GM12878 (cell line): ENCODE data around the gene TPCN2. TPM values are rescaled to one million over a fixed set of nuclear protein-coding genes. Genes with fewer than 3 reads are reported as not detected.

Experiments
- ASH2L ChIP-seq: fragments of 300-600, 200-600 bp; sonication (generic); IDR thresholded peaks from 2 replicates; pipeline ENCODE4 v1.6.1; 2017; ENCODE audit warnings: low read depth, mild to moderate bottlenecking, borderline replicate concordance
- BHLHE40 ChIP-seq, 2 experiments: fragments of 450-650 bp in 1 of 2; IDR thresholded peaks; 2 replicates each; pipeline ENCODE4 v1.6.1; 2011 to 2017; ENCODE audit warnings: low read depth in 2 of 2, borderline replicate concordance in 1 of 2, improper control_type of control experiment in 1 of 2, low read length in 1 of 2, mild to moderate bottlenecking in 1 of 2
- CEBPB ChIP-seq, 2 experiments: fragments of 150-350 bp in 1 of 2; IDR thresholded peaks; 2 replicates each; pipeline ENCODE4 v1.6.1; 2012 to 2014; ENCODE audit warnings: low read depth in 2 of 2, low read length in 2 of 2, borderline replicate concordance in 1 of 2, inconsistent platforms in 1 of 2
- EGR1 ChIP-seq, 2 experiments: IDR thresholded peaks; 1 replicate in 1 of 2; 2 replicates in 1 of 2; pipeline ENCODE4 v1.6.1; 2011 to 2012; ENCODE audit warnings: low read depth in 2 of 2, low read length in 2 of 2, borderline replicate concordance in 1 of 2, mild to moderate bottlenecking in 1 of 2, moderate library complexity in 1 of 2
- MEF2B ChIP-seq: fragments of 450-650 bp; IDR thresholded peaks from 2 replicates; pipeline ENCODE4 v1.6.1; 2018; ENCODE audit warnings: mild to moderate bottlenecking, moderate library complexity; ENCODE audit not compliant: partially characterized antibody, poor library complexity, severe bottlenecking
- MYB ChIP-seq: fragments of 150-350 bp; IDR thresholded peaks from 2 replicates; pipeline ENCODE4 v1.6.1; 2014; ENCODE audit warnings: mild to moderate bottlenecking, low read depth, low read length, borderline replicate concordance
- MYC ChIP-seq: IDR thresholded peaks from 2 replicates; pipeline ENCODE4 v1.6.1; 2011; ENCODE audit warnings: mild to moderate bottlenecking, low read length, moderate library complexity, inconsistent platforms; ENCODE audit not compliant: insufficient read depth, insufficient replicate concordance, insufficient read length, severe bottlenecking
- NFXL1 ChIP-seq: fragments of 450-650 bp; IDR thresholded peaks from 2 replicates; pipeline ENCODE4 v1.6.1; 2017; ENCODE audit warnings: antibody characterized with exemption, mild to moderate bottlenecking, borderline replicate concordance
- POU2F2 ChIP-seq: IDR thresholded peaks from 3 replicates; pipeline ENCODE4 v1.6.1; 2011; ENCODE audit warnings: low read depth, mild to moderate bottlenecking, low read length, borderline replicate concordance
- RELA ChIP-seq: fragments of 450-650 bp; IDR thresholded peaks from 2 replicates; pipeline ENCODE4 v1.8.0; 2014; ENCODE audit warnings: borderline replicate concordance; ENCODE audit not compliant: partially characterized antibody
- SRF ChIP-seq, 2 experiments: IDR thresholded peaks; 2 replicates each; pipeline ENCODE4 v1.6.1; 2011; ENCODE audit warnings: low read depth in 2 of 2, low read length in 2 of 2, mild to moderate bottlenecking in 1 of 2, moderate library complexity in 1 of 2
- SUPT20H ChIP-seq: IDR thresholded peaks from 2 replicates; pipeline ENCODE4 v1.6.1; 2011; ENCODE audit warnings: low read depth, mild to moderate bottlenecking, low read length, moderate library complexity, borderline replicate concordance; ENCODE audit not compliant: control insufficient read depth
- ZSCAN29 ChIP-seq: fragments of 450-650 bp; IDR thresholded peaks from 2 replicates; pipeline ENCODE4 v1.6.1; 2017; ENCODE audit warnings: mild to moderate bottlenecking, moderate library complexity
- polyA plus RNA-seq, 11 experiments: library from polyadenylated mRNA; depleted of rRNA in 4 of 11; unstranded in 6 of 11; stranded (reverse) in 5 of 11; fragments of >200 nt; fragmentation: Nextera tagmentation in 4 of 11; fragmentation: Illumina TruSeq in 1 of 11; extraction: Ambion mirVana in 4 of 11; extraction: Trizol in 1 of 11; gene quantifications; 1 replicate in 1 of 11; 2 replicates in 10 of 11; pipeline versions ENCODE4 v1.2.1 to v1.2.3, GENCODE V29; 2011 to 2016; ENCODE audit warnings: inconsistent platforms in 2 of 11, missing spikeins in 2 of 11, low read depth in 1 of 11
- total RNA-seq, 4 experiments: library from RNA; depleted of rRNA in 3 of 4; stranded (reverse); fragments of >200 nt in 3 of 4; fragmentation: Illumina TruSeq in 1 of 4; extraction: Trizol in 1 of 4; gene quantifications; 2 replicates each; pipeline versions ENCODE4 v1.2.1 to v1.2.3, GENCODE V29; 2013 to 2021
- TF ChIP-seq, protein P1 (sequence below): IDR thresholded peaks from 2 replicates; pipeline ENCODE4 v1.6.1; 2011; ENCODE audit warnings: borderline replicate concordance, low read depth, mild to moderate bottlenecking, moderate library complexity, mixed read lengths, low read length; ENCODE audit not compliant: insufficient read depth; ENCODE audit errors: extremely low read length
- TF ChIP-seq, protein P2 (sequence below): IDR thresholded peaks from 2 replicates; pipeline ENCODE4 v1.6.1; 2011; ENCODE audit warnings: low read depth, low read length, improper control_type of control experiment, borderline replicate concordance
- TF ChIP-seq, protein P3 (sequence below): fragments of 450-650 bp; IDR thresholded peaks from 2 replicates; pipeline ENCODE4 v1.6.1; 2017; ENCODE audit warnings: antibody characterized with exemption, mild to moderate bottlenecking, moderate library complexity
- TF ChIP-seq, protein P4 (sequence below): IDR thresholded peaks from 2 replicates; pipeline ENCODE4 v1.6.1; 2012; ENCODE audit warnings: low read depth, low read length, improper control_type of control experiment
- TF ChIP-seq, protein P5 (sequence below): fragments of 450-650 bp; IDR thresholded peaks from 2 replicates; pipeline ENCODE4 v1.6.1; 2014; ENCODE audit warnings: mild to moderate bottlenecking

TPCN2 gene
- total and polyA plus RNA-seq, 10 of the 15 experiments (the other 5 are each of a cell fraction or from before 2014, with no cell fraction given) = 1.7 to 18.4 (median 8.4) TPM

DNA sequence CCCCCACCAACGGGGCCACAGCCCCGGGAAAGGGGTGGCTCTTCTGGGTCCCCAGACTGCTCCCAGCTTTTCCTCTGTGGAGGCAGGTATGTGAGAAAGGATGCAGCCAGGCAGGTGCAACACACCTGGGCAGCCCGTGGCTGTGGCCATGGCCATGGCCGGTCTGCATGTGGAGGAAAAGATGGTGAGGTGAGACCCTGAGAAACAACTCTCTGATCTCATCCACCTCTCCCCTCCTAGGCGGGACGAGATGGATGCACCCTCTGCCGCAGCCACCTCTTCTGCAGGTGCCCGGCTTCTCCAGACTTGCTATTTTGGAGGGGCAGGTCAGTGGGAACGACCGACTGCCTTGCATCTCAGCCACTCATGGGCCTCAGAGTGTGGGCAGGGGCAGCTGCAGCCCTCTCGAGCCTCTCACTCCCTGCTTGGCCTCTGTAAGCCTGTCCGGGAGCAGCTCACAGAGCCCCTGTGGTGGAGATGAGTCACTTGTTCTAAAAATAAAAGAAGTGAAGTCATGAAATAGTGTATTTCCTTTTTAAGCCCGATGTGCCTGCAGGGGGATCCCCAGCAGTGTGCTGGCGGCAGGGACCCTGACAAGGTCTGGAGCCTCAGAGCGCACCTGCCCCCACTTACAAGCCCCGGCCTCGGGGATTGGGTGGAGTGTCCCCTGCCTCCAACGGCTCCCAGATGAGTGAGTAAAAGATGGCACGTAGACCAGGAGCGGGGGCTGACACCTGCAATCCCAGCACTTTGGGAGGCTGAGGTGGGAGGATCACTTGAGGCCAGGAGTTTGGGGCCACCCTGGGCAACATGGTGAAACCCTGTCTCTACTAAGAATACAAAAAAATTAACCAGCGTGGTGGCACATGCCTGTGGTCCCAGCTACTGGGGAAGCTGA, 117.7 kb downstream of the TPCN2 start (continued):
- TF ChIP-seq RELA (peak; percentile 83), BHLHE40 (IDR thresholded peaks at IDR 0.05; ENCODE audit: borderline replicate concordance in 1 of 2, low read depth in 2 of 2, low read length in 1 of 2) (peak; percentile 65 to 72; a peak in 3 of 4 replicates), ASH2L (no peak), POU2F2 (0 out of 3 replicates have a peak, but pooled peaks have one; percentile 24), MEF2B (peak; percentile 93), SUPT20H (no peak), MYC (no peak), EGR1 (IDR thresholded peaks at IDR 0.05; ENCODE audit: borderline replicate concordance in 1 of 2, low read depth in 2 of 2, low read length in 2 of 2) (no peak), NFXL1 (no peak), CEBPB (IDR thresholded peaks at IDR 0.05; ENCODE audit: borderline replicate concordance in 1 of 2, low read depth in 2 of 2, low read length in 2 of 2) (no peak), ZSCAN29 (no peak), SRF (IDR thresholded peaks at IDR 0.05; ENCODE audit: low read depth in 2 of 2, low read length in 2 of 2) (peak; percentile 57 to 97; a peak in 3 of 4 replicates), MYB (no peak)
- TF ChIP-seq, protein P1, sequence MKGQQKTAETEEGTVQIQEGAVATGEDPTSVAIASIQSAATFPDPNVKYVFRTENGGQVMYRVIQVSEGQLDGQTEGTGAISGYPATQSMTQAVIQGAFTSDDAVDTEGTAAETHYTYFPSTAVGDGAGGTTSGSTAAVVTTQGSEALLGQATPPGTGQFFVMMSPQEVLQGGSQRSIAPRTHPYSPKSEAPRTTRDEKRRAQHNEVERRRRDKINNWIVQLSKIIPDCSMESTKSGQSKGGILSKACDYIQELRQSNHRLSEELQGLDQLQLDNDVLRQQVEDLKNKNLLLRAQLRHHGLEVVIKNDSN = no peak
- TF ChIP-seq, protein P2, sequence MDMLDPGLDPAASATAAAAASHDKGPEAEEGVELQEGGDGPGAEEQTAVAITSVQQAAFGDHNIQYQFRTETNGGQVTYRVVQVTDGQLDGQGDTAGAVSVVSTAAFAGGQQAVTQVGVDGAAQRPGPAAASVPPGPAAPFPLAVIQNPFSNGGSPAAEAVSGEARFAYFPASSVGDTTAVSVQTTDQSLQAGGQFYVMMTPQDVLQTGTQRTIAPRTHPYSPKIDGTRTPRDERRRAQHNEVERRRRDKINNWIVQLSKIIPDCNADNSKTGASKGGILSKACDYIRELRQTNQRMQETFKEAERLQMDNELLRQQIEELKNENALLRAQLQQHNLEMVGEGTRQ = no peak
- TF ChIP-seq, protein P3, sequence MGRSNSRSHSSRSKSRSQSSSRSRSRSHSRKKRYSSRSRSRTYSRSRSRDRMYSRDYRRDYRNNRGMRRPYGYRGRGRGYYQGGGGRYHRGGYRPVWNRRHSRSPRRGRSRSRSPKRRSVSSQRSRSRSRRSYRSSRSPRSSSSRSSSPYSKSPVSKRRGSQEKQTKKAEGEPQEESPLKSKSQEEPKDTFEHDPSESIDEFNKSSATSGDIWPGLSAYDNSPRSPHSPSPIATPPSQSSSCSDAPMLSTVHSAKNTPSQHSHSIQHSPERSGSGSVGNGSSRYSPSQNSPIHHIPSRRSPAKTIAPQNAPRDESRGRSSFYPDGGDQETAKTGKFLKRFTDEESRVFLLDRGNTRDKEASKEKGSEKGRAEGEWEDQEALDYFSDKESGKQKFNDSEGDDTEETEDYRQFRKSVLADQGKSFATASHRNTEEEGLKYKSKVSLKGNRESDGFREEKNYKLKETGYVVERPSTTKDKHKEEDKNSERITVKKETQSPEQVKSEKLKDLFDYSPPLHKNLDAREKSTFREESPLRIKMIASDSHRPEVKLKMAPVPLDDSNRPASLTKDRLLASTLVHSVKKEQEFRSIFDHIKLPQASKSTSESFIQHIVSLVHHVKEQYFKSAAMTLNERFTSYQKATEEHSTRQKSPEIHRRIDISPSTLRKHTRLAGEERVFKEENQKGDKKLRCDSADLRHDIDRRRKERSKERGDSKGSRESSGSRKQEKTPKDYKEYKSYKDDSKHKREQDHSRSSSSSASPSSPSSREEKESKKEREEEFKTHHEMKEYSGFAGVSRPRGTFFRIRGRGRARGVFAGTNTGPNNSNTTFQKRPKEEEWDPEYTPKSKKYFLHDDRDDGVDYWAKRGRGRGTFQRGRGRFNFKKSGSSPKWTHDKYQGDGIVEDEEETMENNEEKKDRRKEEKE = no peak
- TF ChIP-seq, protein P4, sequence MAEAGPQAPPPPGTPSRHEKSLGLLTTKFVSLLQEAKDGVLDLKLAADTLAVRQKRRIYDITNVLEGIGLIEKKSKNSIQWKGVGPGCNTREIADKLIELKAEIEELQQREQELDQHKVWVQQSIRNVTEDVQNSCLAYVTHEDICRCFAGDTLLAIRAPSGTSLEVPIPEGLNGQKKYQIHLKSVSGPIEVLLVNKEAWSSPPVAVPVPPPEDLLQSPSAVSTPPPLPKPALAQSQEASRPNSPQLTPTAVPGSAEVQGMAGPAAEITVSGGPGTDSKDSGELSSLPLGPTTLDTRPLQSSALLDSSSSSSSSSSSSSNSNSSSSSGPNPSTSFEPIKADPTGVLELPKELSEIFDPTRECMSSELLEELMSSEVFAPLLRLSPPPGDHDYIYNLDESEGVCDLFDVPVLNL = no peak
- TF ChIP-seq, protein P5, sequence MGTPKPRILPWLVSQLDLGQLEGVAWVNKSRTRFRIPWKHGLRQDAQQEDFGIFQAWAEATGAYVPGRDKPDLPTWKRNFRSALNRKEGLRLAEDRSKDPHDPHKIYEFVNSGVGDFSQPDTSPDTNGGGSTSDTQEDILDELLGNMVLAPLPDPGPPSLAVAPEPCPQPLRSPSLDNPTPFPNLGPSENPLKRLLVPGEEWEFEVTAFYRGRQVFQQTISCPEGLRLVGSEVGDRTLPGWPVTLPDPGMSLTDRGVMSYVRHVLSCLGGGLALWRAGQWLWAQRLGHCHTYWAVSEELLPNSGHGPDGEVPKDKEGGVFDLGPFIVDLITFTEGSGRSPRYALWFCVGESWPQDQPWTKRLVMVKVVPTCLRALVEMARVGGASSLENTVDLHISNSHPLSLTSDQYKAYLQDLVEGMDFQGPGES = no peak
